OCI-LY7 (cell line): ENCODE measurements around the gene IL17RD. TPM values are rescaled to one million over a fixed set of nuclear protein-coding genes. Genes with fewer than 3 reads are reported as not detected.

Experiments
- BruUV-seq: library from RNA; stranded (reverse); fragments of 400-500 nt; replicated peaks from 2 replicates; lab custom pipeline; 2021; lab: Mats Ljungman, UMichigan
- CTCF ChIA-PET: fragments of 300-600 bp; sonication (Branson Sonifier 250); formaldehyde crosslinking; loops from one replicate; lab custom pipeline; 2022; ENCODE audit warnings: antibody characterized with exemption; ENCODE audit not compliant: unreplicated experiment; lab: Charles Lee
- POLR2A ChIA-PET: fragments of 300-600 bp; sonication (Branson Sonifier 250); formaldehyde crosslinking; loops from one replicate; lab custom pipeline; 2022; ENCODE audit warnings: antibody characterized with exemption; lab: Charles Lee
- DNase-seq: peaks from one replicate; pipeline ENCODE4 v3.0.0-alpha.2; 2015; ENCODE audit warnings: low spot score
- H2AFZ ChIP-seq: fragments of 200-600 bp; sonication (generic), shearing (Covaris generic); 2 replicates; pipeline ENCODE4 v1.6.1; 2014; ENCODE audit warnings: mild to moderate bottlenecking, antibody characterized with exemption, low read length, moderate library complexity
- H3K27ac ChIP-seq: fragments of 200-600 bp; sonication (generic); 2 replicates; pipeline ENCODE4 v1.5.1; 2014; ENCODE audit warnings: mixed run types, low read depth, mild to moderate bottlenecking, moderate library complexity, low read length, inconsistent platforms; ENCODE audit not compliant: poor library complexity, severe bottlenecking
- H3K36me3 ChIP-seq: fragments of 200-600 bp; sonication (generic); 2 replicates; pipeline ENCODE4 v1.6.1; 2014; ENCODE audit warnings: mild to moderate bottlenecking, antibody characterized with exemption, low read length, moderate library complexity, mixed read lengths; ENCODE audit not compliant: insufficient read depth
- H3K4me1 ChIP-seq: fragments of 200-600 bp; sonication (generic); 2 replicates; pipeline ENCODE4 v1.5.1; 2014; ENCODE audit warnings: mild to moderate bottlenecking, low read length; ENCODE audit not compliant: insufficient read depth, poor library complexity, severe bottlenecking
- H3K4me2 ChIP-seq: fragments of 200-600 bp; sonication (generic); 2 replicates; pipeline ENCODE4 v1.6.1; 2014; ENCODE audit warnings: mild to moderate bottlenecking, low read length
- H3K4me3 ChIP-seq: fragments of 200-600 bp; sonication (generic); 2 replicates; pipeline ENCODE4 v1.5.1; 2014; ENCODE audit warnings: mild to moderate bottlenecking, low read depth, low read length; ENCODE audit not compliant: poor library complexity, severe bottlenecking
- H3K79me2 ChIP-seq: fragments of 200-600 bp; sonication (generic); 2 replicates; pipeline ENCODE4 v1.6.1; 2016; ENCODE audit warnings: low read depth, mild to moderate bottlenecking, low read length, moderate library complexity, mixed read lengths; ENCODE audit not compliant: insufficient read depth
- H3K9me2 ChIP-seq: fragments of 200-600 bp; sonication (generic); 2 replicates; pipeline ENCODE4 v1.6.1; 2016; ENCODE audit warnings: mild to moderate bottlenecking, low read length, mixed read lengths; ENCODE audit not compliant: insufficient read depth
- H3K9me3 ChIP-seq: fragments of 200-600 bp; sonication (generic); 2 replicates; pipeline ENCODE4 v1.6.1; 2014; ENCODE audit warnings: mild to moderate bottlenecking, mixed run types, low read length, mixed read lengths
- H4K20me1 ChIP-seq: fragments of 200-600 bp; sonication (generic); 2 replicates; pipeline ENCODE4 v1.6.1; 2014; ENCODE audit warnings: mild to moderate bottlenecking, antibody characterized with exemption, low read length, moderate library complexity, mixed read lengths; ENCODE audit not compliant: insufficient read depth
- EZH2phosphoT487 ChIP-seq: fragments of 200-600 bp; sonication (generic); IDR thresholded peaks from 2 replicates; pipeline ENCODE4 v1.6.1; 2018; ENCODE audit warnings: low read depth, borderline replicate concordance, mild to moderate bottlenecking, mixed run types, antibody characterized with exemption, low read length, moderate library complexity, mixed read lengths
- intact Hi-C: fragments of 100-400 bp; cut with micrococcal nuclease; formaldehyde crosslinking; loops from one replicate; pipeline ENCODE4 v1.10.0; 2022; ENCODE audit not compliant: unreplicated experiment
- total RNA-seq, 2 experiments: library from RNA; depleted of rRNA in 1 of 2; stranded (reverse); fragments of >200 nt in 1 of 2; shearing (Covaris generic) in 1 of 2; gene quantifications; 2 replicates each; pipeline ENCODE4 v1.2.3, GENCODE V29; 2014 to 2022
- TF ChIP-seq, protein P1 (sequence below): fragments of 200-600 bp; sonication (generic); conservative IDR thresholded peaks from 2 replicates; pipeline ENCODE4 v1.5.1; 2014; ENCODE audit warnings: mild to moderate bottlenecking, antibody characterized with exemption, low read length, moderate library complexity, mixed read lengths

Gene IL17RD
- total RNA-seq, 2 experiments from 2014 or later, result 0.06 to 0.36 TPM

DNA sequence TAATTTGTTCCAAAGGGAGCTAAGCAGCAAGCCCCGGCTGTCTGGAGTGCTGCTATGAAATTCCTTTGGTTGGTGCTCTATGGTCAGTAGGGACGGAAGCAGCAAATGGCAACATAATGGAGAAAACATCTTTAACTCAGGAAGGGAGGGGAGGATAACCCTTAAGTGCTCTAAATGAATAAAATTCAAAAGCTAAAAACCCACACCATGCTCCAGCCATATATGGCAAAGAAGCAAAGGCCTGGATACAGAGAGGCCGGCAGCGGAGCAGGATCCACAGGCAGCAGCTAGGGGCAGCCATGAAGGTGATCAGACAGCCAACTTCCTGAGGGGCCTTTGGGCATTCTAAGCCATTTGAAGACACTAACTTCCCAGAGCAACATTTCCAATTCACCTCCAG is 38.9 kb downstream of the IL17RD start:
- POLR2A ChIA-PET, result interaction anchor here (0.8 kb wide), 1 partner anchor 389 kb away, joined by 3 read pairs; no protein-coding TSS in a partner anchor
- peaks cover 10% of the 10 kb centered on the region for H3K4me1 ChIP-seq
- no peaks in the 10 kb centered on the region for H4K20me1 ChIP-seq
- H3K36me3 ChIP-seq, result no peaks in the 10 kb centered on the region
- CTCF ChIA-PET, result no interaction called here
- TF ChIP-seq, protein P1, sequence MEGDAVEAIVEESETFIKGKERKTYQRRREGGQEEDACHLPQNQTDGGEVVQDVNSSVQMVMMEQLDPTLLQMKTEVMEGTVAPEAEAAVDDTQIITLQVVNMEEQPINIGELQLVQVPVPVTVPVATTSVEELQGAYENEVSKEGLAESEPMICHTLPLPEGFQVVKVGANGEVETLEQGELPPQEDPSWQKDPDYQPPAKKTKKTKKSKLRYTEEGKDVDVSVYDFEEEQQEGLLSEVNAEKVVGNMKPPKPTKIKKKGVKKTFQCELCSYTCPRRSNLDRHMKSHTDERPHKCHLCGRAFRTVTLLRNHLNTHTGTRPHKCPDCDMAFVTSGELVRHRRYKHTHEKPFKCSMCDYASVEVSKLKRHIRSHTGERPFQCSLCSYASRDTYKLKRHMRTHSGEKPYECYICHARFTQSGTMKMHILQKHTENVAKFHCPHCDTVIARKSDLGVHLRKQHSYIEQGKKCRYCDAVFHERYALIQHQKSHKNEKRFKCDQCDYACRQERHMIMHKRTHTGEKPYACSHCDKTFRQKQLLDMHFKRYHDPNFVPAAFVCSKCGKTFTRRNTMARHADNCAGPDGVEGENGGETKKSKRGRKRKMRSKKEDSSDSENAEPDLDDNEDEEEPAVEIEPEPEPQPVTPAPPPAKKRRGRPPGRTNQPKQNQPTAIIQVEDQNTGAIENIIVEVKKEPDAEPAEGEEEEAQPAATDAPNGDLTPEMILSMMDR, result no peak
- TF ChIP-seq EZH2phosphoT487, result no peak
- H3K4me2 ChIP-seq, result no peak overlapping the region
- BruUV-seq, result no TSS peak
- no peak for DNase-seq
- H2AFZ ChIP-seq, result no peak overlapping the region
- H3K79me2 ChIP-seq, result no peaks in the 10 kb centered on the region
- no peak overlapping the region for H3K4me3 ChIP-seq
- H3K9me3 ChIP-seq, result no peaks in the 10 kb centered on the region
- no peaks in the 10 kb centered on the region for H3K9me2 ChIP-seq
- no peak overlapping the region for H3K27ac ChIP-seq
- intact Hi-C loops, result no loop called here

DNA sequence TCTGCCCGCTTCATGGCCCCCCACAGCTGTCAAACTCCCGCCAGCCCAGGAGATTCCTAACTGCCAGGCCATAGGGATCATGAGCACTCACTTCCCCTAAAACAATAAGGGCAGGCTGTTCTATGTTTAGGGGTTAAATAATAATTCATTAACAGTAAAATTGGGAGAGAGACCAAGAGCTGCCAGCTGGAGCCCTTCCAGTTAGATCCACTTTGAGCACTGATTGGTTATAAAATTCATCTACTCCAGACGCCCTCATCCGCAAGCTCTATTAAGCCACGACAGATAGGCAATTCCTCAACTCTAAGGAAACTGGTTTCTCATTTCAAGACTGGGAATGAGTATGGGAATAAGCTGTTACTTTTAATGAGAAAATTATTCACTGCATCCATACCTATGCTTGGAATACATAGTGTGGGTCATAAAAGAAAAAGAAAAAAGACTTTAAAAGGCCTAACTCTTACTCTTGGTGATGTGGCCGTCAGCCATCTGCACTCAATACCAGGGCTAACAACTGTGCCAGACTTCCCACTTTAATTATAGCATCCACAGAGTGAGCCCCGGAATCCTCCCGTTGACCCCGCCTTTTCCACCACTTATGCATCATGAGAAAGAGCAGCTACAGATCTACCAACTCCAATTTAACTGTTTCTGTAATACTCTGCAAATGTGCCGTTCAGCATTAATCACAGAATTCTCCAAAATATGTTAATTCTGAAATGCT is 44.5 kb downstream of the IL17RD start:
- Histone ChIP-seq H4K20me1 (no peaks in the 10 kb centered on the region), H3K36me3 (no peaks in the 10 kb centered on the region), H3K27ac (no peak overlapping the region), H3K9me3 (no peaks in the 10 kb centered on the region), H3K79me2 (no peaks in the 10 kb centered on the region), H2AFZ (no peak overlapping the region), H3K4me2 (no peak overlapping the region), H3K4me3 (no peak overlapping the region), H3K9me2 (no peaks in the 10 kb centered on the region), H3K4me1 (peaks cover 1% of the 10 kb centered on the region)
- CTCF ChIA-PET, result no interaction called here
- BruUV-seq, result no TSS peak
- no peak for DNase-seq
- no peak for TF ChIP-seq EZH2phosphoT487
- TF ChIP-seq, protein P1, result no peak
- intact Hi-C loops, result no loop called here
- POLR2A ChIA-PET, result no interaction called here

DNA sequence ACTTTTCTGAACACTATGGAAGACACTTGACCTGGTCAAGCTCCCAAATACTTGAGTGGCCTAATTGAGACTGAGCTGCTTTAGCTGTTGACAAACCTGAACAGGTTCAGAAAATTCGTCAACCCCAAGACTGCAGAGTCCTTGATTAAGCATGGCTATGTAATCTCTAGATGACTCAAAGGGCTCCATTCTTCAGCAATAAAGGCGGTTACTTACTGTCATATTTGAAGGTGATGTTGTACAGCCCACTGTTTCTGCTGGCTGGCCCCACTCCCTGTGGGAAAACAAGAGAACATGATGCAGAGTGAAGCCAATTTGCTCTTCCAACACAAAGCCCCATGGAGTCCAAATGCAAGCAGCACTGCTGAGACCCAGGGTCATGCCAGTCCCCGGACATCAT is 45.1 kb downstream of the IL17RD start:
- Histone ChIP-seq H4K20me1 (no peaks in the 10 kb centered on the region), H3K36me3 (no peaks in the 10 kb centered on the region), H2AFZ (no peak overlapping the region), H3K4me2 (no peak overlapping the region), H3K79me2 (no peaks in the 10 kb centered on the region), H3K9me2 (no peaks in the 10 kb centered on the region), H3K9me3 (no peaks in the 10 kb centered on the region), H3K4me3 (no peak overlapping the region), H3K27ac (no peak overlapping the region), H3K4me1 (peaks cover 7% of the 10 kb centered on the region)
- TF ChIP-seq, protein P1, result no peak
- no peak for TF ChIP-seq EZH2phosphoT487
- intact Hi-C loops, result no loop called here
- no TSS peak for BruUV-seq
- DNase-seq, result no peak
- ChIA-PET CTCF (no interaction called here), POLR2A (interaction anchor here (0.5 to 0.9 kb wide), 2 partner anchors 28 to 76 kb away, joined by 3 to 4 read pairs; no protein-coding TSS in a partner anchor)
